Activated CD4-positive, alpha-beta T cell treated with anti-CD3 and anti-CD28 coated beads, Interleukin-2, Interleukin-4, amounts not matched to agents 100 ng/mL and 50 ng/mL, durations not matched to agents 16 hours and 8 hours (primary cell): ENCODE data around the gene MTX1.
A peak's percentile ranks its signal among the peaks of the same experiment; 100 is the strongest.
"Not testable (repeated sequence)": the region's sequence is repeated elsewhere in the genome, so short reads cannot be mapped to it uniquely, and the experiment has no call there.

Source experiments
- DNase-seq: peaks from one replicate; pipeline ENCODE4 v3.0.0-alpha.2; 2020; ENCODE audit warnings: low spot score

MTX1 gene

DNA sequence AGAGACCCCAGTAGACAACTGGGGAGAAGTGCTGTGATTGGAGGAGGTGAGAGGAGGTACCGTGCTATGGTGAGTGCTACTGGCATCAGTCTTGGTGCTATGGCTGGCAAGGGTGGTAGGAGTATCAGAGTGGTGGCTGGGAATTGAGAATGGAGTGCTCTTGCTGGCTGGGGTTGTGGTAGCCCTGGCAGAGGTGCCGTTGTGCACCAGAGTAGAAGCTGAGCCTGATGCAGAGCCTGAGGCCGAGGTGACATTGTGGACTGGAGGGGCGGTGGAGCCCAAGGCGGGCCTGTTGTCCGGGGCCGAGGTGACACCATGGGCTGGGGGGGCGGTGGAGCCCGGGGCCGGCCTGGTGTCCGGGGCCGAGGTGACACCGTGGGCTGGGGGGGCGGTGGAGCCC is 20.2 kb upstream of the MTX1 start:
- DNase-seq: no peak

- not testable (repeated sequence) for DNase-seq
Observed at GRCh38 chr1:155189926-155190325, 18.6 kb upstream of the MTX1 start.

GRCh38 chr1:155191904-155192303 is 16.6 kb upstream of the MTX1 start:
- no peak for DNase-seq

GRCh38 chr1:155192346-155193274 is 15.9 kb upstream of the MTX1 start:
- no peak for DNase-seq

GRCh38 chr1:155193275-155193990 is 15.1 kb upstream of the MTX1 start:
- peak; percentile 84 for DNase-seq

GRCh38 chr1:155193991-155194240 is 14.6 kb upstream of the MTX1 start:
- not testable (repeated sequence) for DNase-seq

DNA sequence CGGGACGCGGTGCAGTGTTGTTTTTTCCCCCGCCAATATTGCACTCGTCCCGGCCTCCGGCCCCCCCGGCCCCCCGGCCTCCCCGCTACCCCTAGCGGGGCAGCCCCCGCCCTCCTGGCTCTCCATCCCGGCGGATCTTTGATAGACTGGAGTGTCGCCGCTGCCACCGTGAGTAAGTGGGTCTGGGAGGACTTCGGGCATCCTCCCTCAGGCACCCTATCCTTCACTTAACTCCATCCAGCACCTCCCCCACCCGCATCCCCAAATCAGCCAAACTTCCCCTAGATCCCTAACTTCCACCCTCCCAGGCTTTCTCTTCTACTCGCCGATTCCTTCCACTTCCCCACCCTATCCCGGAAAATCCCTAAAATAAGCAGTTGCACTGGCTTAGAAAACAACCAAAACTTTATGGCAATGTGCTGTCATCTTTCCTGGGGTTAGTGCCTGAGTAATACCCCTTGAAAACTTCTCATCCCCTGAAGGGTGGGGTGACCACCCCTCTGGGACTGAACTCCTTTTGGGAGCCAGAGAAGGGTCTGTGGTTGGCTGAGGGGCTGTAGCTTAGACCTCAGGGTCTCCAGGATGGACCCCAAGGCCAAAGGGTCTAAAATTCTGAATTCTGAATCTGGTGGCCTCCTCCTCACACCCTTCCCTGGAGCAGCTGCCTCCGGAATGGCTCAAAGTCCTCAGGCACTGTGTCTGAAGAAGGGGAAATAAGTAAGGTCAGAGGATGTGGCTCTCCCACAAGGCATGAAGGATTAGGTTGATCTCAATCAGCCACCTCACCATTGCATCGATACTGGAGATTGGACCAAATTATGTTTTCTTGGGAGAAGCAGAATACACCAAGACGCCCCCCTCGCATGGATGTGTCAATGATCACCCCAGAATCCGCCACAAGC is 13.0 kb upstream of the MTX1 start:
- no peak for DNase-seq

GRCh38 chr1:155196103-155196892 is 12.2 kb upstream of the MTX1 start:
- no peak for DNase-seq

DNA sequence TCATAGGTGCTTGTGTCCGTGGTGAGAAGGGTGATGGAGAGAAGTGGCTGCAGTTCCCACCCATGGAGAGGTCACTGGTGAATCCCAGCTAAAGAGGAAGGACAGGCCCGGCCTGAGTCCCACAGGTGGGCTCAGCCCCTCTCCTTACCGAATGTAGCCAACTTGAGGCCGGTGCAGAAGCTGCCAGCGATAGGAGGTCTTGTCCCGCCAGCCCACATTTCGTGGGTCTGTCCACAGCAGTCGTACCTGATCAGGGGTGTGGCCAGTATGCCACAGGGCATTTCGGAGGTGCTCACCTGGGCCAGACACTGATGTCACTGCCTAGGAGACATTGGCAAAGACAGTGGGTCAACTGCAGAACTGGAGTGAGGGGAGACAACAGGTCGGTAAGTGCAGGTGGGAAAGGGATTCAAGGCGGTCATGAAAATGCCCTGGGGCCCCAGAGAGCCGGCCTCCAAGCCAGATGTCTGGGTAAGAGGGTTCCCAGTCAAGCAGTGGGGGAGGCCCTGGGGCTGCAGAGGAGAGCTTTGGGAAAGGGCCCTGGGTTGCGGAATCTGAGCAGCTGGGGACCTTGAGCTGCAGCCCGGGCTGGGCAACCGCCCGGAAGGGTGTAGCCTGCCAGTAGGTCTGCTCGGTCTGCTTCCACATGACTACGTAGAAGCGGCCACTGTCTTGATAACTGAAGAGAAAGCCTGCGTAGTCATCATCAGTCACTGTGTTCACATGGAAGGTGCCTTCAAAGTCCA is 11.4 kb upstream of the MTX1 start:
- DNase-seq: no peak

- no peak for DNase-seq
Observed at GRCh38 chr1:155197901-155198546, 10.5 kb upstream of the MTX1 start.

GRCh38 chr1:155198547-155198906 is 10.0 kb upstream of the MTX1 start:
- no peak for DNase-seq

GRCh38 chr1:155199792-155200191 is 8.7 kb upstream of the MTX1 start:
- DNase-seq: no peak

GRCh38 chr1:155200920-155201319 is 7.6 kb upstream of the MTX1 start:
- DNase-seq: no peak

- no peak for DNase-seq
Observed at GRCh38 chr1:155202198-155202597, 6.3 kb upstream of the MTX1 start.

DNA sequence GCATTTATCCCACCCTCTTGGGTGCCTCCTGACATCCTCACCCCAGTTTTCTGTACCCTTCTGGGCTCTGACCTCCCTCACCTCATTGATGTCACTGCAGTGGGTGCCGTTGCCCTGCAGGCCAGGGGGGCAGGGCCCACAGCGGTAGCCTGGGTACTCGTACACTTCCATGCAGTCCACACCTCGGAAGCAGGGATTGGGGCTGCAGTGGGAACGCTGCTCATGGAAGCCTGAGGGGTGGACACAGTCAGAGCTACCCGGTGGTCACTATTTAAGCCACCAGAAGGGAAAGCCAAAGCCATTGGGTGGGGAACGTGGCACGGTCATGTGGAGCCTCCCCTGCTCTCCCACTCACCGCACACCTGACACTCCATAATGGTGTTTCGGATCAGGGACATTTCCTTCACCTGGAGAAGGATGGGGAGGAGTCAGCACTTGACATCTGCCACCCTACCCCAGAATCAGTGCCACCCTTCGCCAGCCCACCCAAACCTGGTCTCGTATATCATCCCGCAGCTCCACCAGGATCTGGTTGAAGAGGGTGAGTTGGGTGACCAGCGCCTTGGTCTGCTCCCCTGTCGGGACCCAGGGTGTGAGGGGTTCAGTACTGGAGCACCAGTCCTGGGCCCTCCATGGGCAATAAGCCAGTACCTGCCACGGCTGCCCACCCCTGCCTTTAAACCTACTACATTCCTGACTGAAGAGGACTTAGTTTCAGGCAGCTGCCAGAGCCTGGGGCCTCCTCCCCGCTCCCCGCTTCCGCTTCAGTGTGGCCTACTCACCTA is 5.6 kb upstream of the MTX1 start:
- no peak for DNase-seq

GRCh38 chr1:155205035-155205434 is 3.5 kb upstream of the MTX1 start:
- no peak for DNase-seq

- DNase-seq: no peak
Observed at GRCh38 chr1:155205969-155206593, 2.4 kb upstream of the MTX1 start.

GRCh38 chr1:155206891-155207805 is 1.3 kb upstream of the MTX1 start:
- peak; percentile 91 for DNase-seq
